IMR-90 (cell line): ENCODE results near the gene RIPOR2. TPM values are rescaled to one million over a fixed set of nuclear protein-coding genes. Genes with fewer than 3 reads are reported as not detected.

ENCODE experiments used
- ATAC-seq: fragments of 200-7000 bp; cut with Tn5 transposase; 2 replicates; pipeline ENCODE4 v1.9.1; 2020; ENCODE audit warnings: low read depth, mild to moderate bottlenecking, moderate library complexity
- BruUV-seq: library from RNA; stranded (reverse); fragments of 400-500 nt; replicated peaks from 2 replicates; lab custom pipeline; 2021; lab: Mats Ljungman, UMichigan
- CTCF ChIA-PET: fragments of 300-600 bp; formaldehyde crosslinking; extraction: SDS; loops from one replicate; lab custom pipeline; 2021; ENCODE audit warnings: antibody characterized with exemption; lab: Yijun Ruan, JAX
- POLR2A ChIA-PET: fragments of 300-600 bp; sonication (Branson Sonifier 250); formaldehyde crosslinking; loops from one replicate; lab custom pipeline; 2022; ENCODE audit warnings: antibody characterized with exemption; ENCODE audit not compliant: unreplicated experiment; lab: Charles Lee
- DNase-seq: peaks from one replicate; pipeline ENCODE4 v3.0.0; 2013
- H2AFZ ChIP-seq: replicated peaks from 2 replicates; pipeline ENCODE3; 2013; ENCODE audit warnings: low read length, mild to moderate bottlenecking; ENCODE audit not compliant: poor library complexity
- H2AK5ac ChIP-seq: 2 replicates; pipeline ENCODE4 v1.6.1; 2013; ENCODE audit warnings: low read depth, low read length, inconsistent platforms
- H2AK9ac ChIP-seq: replicated peaks from 2 replicates; pipeline ENCODE3; 2013; ENCODE audit warnings: mild to moderate bottlenecking, low read depth, low read length, moderate library complexity; ENCODE audit not compliant: poor library complexity
- H2BK120ac ChIP-seq: 2 replicates; pipeline ENCODE4 v1.6.1; 2013; ENCODE audit warnings: low read depth, low read length, inconsistent platforms
- H2BK15ac ChIP-seq: 3 replicates; pipeline ENCODE4 v1.6.1; 2013; ENCODE audit warnings: low read depth, low read length, inconsistent platforms
- H2BK20ac ChIP-seq: 2 replicates; pipeline ENCODE4 v1.6.1; 2013; ENCODE audit warnings: low read depth, mild to moderate bottlenecking, inconsistent platforms, low read length, moderate library complexity
- H2BK5ac ChIP-seq: 2 replicates; pipeline ENCODE4 v1.6.1; 2013; ENCODE audit warnings: mild to moderate bottlenecking, low read depth, low read length, inconsistent platforms; ENCODE audit not compliant: poor library complexity, severe bottlenecking
- H3K14ac ChIP-seq: replicated peaks from 2 replicates; pipeline ENCODE4 v1.6.1; 2013; ENCODE audit warnings: low read depth, low read length, inconsistent platforms
- H3K18ac ChIP-seq: 2 replicates; pipeline ENCODE4 v1.6.1; 2013; ENCODE audit warnings: low read depth, low read length, control low read depth
- H3K23ac ChIP-seq: 2 replicates; pipeline ENCODE4 v1.6.1; 2013; ENCODE audit warnings: low read depth, low read length, inconsistent platforms
- H3K27ac ChIP-seq: 2 replicates; pipeline ENCODE4 v1.5.1; 2013; ENCODE audit warnings: mild to moderate bottlenecking, control low read depth, low read length; ENCODE audit not compliant: insufficient read depth
- H3K27me3 ChIP-seq: 2 replicates; pipeline ENCODE4 v1.6.1; 2013; ENCODE audit warnings: low read length; ENCODE audit not compliant: control insufficient read depth, insufficient read depth
- H3K36me3 ChIP-seq: 2 replicates; pipeline ENCODE4 v1.6.1; 2013; ENCODE audit warnings: low read length, mixed read lengths; ENCODE audit not compliant: control insufficient read depth, insufficient read depth
- H3K4ac ChIP-seq: 2 replicates; pipeline ENCODE4 v1.6.1; 2013; ENCODE audit warnings: low read depth, low read length, inconsistent platforms
- H3K4me1 ChIP-seq: 2 replicates; pipeline ENCODE4 v1.6.1; 2013; ENCODE audit warnings: low read length, mixed read lengths; ENCODE audit not compliant: control insufficient read depth, insufficient read depth
- H3K4me2 ChIP-seq: 2 replicates; pipeline ENCODE4 v1.6.1; 2013; ENCODE audit warnings: low read depth, mild to moderate bottlenecking, control low read depth, low read length, moderate library complexity
- H3K4me3 ChIP-seq: 2 replicates; pipeline ENCODE4 v1.5.1; 2013; ENCODE audit warnings: low read depth, mild to moderate bottlenecking, control low read depth, low read length, moderate library complexity; ENCODE audit not compliant: insufficient read depth
- H3K56ac ChIP-seq: 2 replicates; pipeline ENCODE4 v1.6.1; 2013; ENCODE audit warnings: low read length, inconsistent platforms; ENCODE audit not compliant: insufficient read depth; ENCODE audit errors: extremely low read depth
- H3K79me1 ChIP-seq, 2 experiments: 2 replicates each; pipeline ENCODE4 v1.6.1; 2013; ENCODE audit warnings: low read length in 2 of 2, inconsistent platforms in 1 of 2, low read depth in 1 of 2
- H3K9ac ChIP-seq: 2 replicates; pipeline ENCODE4 v1.6.1; 2013; ENCODE audit warnings: low read depth, low read length, control low read depth
- H3K9me1 ChIP-seq: 2 replicates; pipeline ENCODE4 v1.6.1; 2013; ENCODE audit warnings: low read length, inconsistent platforms; ENCODE audit not compliant: insufficient read depth
- H3K9me3 ChIP-seq: 2 replicates; pipeline ENCODE4 v1.6.1; 2013; ENCODE audit warnings: low read length; ENCODE audit not compliant: control insufficient read depth, insufficient read depth
- H4K20me1 ChIP-seq: 2 replicates; pipeline ENCODE4 v1.6.1; 2013; ENCODE audit warnings: low read length, inconsistent platforms; ENCODE audit not compliant: insufficient read depth
- H4K5ac ChIP-seq: 2 replicates; pipeline ENCODE4 v1.6.1; 2013; ENCODE audit warnings: mild to moderate bottlenecking, low read depth, low read length, control low read depth
- H4K8ac ChIP-seq, 2 experiments: 2 replicates each; pipeline ENCODE4 v1.6.1; 2013; ENCODE audit warnings: low read depth in 2 of 2, low read length in 2 of 2, control low read depth in 1 of 2, inconsistent platforms in 1 of 2
- H4K91ac ChIP-seq: 2 replicates; pipeline ENCODE4 v1.6.1; 2013; ENCODE audit warnings: low read depth, low read length, inconsistent platforms; ENCODE audit not compliant: insufficient read depth
- CEBPB ChIP-seq: IDR thresholded peaks from 2 replicates; pipeline ENCODE4 v1.6.1; 2012; ENCODE audit warnings: low read depth, low read length, improper control_type of control experiment
- NFE2L2 ChIP-seq: fragments of 150-350 bp; IDR thresholded peaks from 2 replicates; pipeline ENCODE4 v1.6.1; 2016; ENCODE audit warnings: low read depth, mild to moderate bottlenecking, low read length
- WGBS, 2 experiments: methylation state at CpG; one replicate each; pipeline versions ENCODE4 v1.1.5 to v1.1.7; 2013; ENCODE audit warnings: missing lambda C conversion rate in 2 of 2; ENCODE audit not compliant: insufficient read length in 1 of 2; ENCODE audit errors: extremely low coverage in 2 of 2; 5-methylcytosine and 5-hydroxymethylcytosine counted together
- dilution Hi-C: fragments of 300-500 bp; cut with HindIII; formaldehyde crosslinking; loops from one replicate; pipeline ENCODE4 v1.14.3; 2018; ENCODE audit warnings: low sequenced_read_pairs; ENCODE audit not compliant: unreplicated experiment
- in situ Hi-C: fragments of 300-500 bp; cut with MboI; formaldehyde crosslinking; loops from 3 replicates; pipeline ENCODE4 v1.14.3; 2019; ENCODE audit warnings: low sequenced_read_pairs, inconsistent platforms, mixed read lengths
- intact Hi-C: fragments of 100-400 bp; cut with micrococcal nuclease; formaldehyde crosslinking; loops from 2 replicates; pipeline ENCODE4 v1.10.0; 2022
- polyA plus RNA-seq, 3 experiments: library from polyadenylated mRNA; depleted of rRNA; stranded (reverse); fragments of >200 nt; gene quantifications; 2 replicates each; pipeline ENCODE4 v1.2.3, GENCODE V29; 2012; ENCODE audit warnings: low replicate concordance in 1 of 3
- total RNA-seq: library from RNA; depleted of rRNA; stranded (reverse); fragments of >200 nt; gene quantifications from 2 replicates; pipeline ENCODE4 v1.2.3, GENCODE V29; 2012

Gene RIPOR2
- total and polyA plus RNA-seq, 2 of the 4 experiments (the other 2 are of a cell fraction): 1.1 to 1.2 TPM

- peaks cover 4% of the 10 kb centered on the region; the same call in 1 of the 2 replicates for H3K4me1 ChIP-seq
- ChIA-PET CTCF (no interaction called here), POLR2A (no interaction called here)
- no peak for ATAC-seq
- WGBS, 2 experiments: no CpG with 5 or more reads among the region's 3 CpGs
- no peak overlapping the region for H2AFZ ChIP-seq
- no peaks in the 10 kb centered on the region for H3K79me1 ChIP-seq
- H3K27me3 ChIP-seq: peaks cover 1% of the 10 kb centered on the region; the same call in 1 of the 2 replicates
- H2BK15ac ChIP-seq: no peak overlapping the region
- H3K9me1 ChIP-seq: no peaks in the 10 kb centered on the region
- no peak overlapping the region for H4K91ac ChIP-seq
- intact Hi-C loops (no loop called here), dilution Hi-C loops (no loop called here), in situ Hi-C loops (no loop called here)
- H3K18ac ChIP-seq: no peak overlapping the region
- peaks cover 2% of the 10 kb centered on the region; the same call in 1 of the 2 replicates for H3K9me3 ChIP-seq
- H2BK120ac ChIP-seq: no peak overlapping the region
- no peaks in the 10 kb centered on the region for H4K20me1 ChIP-seq
- H3K56ac ChIP-seq: no peak overlapping the region
- no peak overlapping the region for H4K8ac ChIP-seq
- H2AK9ac ChIP-seq: no peak overlapping the region
- H3K4me3 ChIP-seq: no peak overlapping the region
- H4K5ac ChIP-seq: peak overlapping the region; percentile 48; the same call in 1 of the 2 replicates
- no peak overlapping the region for H2BK5ac ChIP-seq
- H3K27ac ChIP-seq: no peak overlapping the region; the same call in 1 of the 2 replicates
- H3K36me3 ChIP-seq: no peaks in the 10 kb centered on the region
- 0 out of 2 replicates have a peak overlapping the region, but pooled peaks have one; percentile 53 for H3K23ac ChIP-seq
- DNase-seq: no peak
- H3K4ac ChIP-seq: no peak overlapping the region
- H3K14ac ChIP-seq: no peak overlapping the region
- no peak overlapping the region for H2BK20ac ChIP-seq
- BruUV-seq: no TSS peak
- no peak overlapping the region for H3K9ac ChIP-seq
- TF ChIP-seq NFE2L2 (no peak), CEBPB (peak; percentile 70)
- H3K4me2 ChIP-seq: peak overlapping the region; percentile 59; the same call in 1 of the 2 replicates
- H2AK5ac ChIP-seq: no peak overlapping the region
Measured at GRCh38 chr6:24950218-24950941, 14.6 kb upstream of the RIPOR2 start.
